NB4 (cell line): Measurements from ENCODE around the gene TECPR1.

ENCODE experiments used
- POLR2A ChIP-seq: IDR thresholded peaks from 2 replicates; pipeline ENCODE4 v1.6.1; 2011; ENCODE audit warnings: mild to moderate bottlenecking; ENCODE audit not compliant: insufficient read length; ENCODE audit errors: extremely low read depth
- TF ChIP-seq, protein P1 (sequence below): IDR thresholded peaks from one replicate; pipeline ENCODE4 v1.5.1; 2012; ENCODE audit warnings: low read depth, low read length
- TF ChIP-seq, protein P2 (sequence below): IDR thresholded peaks from 2 replicates; pipeline ENCODE4 v1.6.1; 2011; ENCODE audit warnings: low read depth, low read length

DNA sequence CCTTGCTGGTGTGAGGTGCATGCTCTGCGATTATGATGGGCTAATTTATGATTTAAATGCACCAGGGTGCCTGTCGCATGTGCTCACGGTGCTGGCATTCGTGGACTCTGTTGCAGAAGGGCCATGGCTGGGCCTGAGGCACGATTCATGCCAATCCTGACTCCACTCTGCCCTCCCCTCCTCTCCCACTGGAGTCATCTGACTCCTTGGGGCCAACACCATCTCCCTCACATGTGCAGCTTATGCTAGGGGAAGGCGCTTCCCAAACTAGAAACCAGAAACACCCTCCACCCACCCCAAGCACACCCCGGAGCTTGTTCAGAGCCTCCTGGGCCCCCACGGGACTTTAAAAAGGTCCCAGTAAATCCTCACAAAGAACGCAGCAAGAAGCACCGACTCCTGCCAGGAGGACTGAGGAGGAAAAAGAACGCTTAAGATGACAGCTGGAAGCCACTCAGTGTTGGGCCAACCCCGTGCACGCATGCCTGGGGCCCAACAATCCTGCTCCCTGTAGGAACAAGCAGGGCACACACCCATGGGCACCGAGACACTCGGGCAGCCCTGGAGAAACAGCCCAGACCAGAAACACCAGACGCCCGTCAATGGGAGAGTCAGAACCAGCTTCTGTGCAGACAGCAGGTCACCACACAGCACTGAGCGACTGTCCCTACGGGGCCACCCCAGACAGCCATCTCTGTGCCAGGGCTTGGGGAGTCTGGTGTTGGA is 43.6 kb upstream of the TECPR1 start:
- TF ChIP-seq, protein P1, sequence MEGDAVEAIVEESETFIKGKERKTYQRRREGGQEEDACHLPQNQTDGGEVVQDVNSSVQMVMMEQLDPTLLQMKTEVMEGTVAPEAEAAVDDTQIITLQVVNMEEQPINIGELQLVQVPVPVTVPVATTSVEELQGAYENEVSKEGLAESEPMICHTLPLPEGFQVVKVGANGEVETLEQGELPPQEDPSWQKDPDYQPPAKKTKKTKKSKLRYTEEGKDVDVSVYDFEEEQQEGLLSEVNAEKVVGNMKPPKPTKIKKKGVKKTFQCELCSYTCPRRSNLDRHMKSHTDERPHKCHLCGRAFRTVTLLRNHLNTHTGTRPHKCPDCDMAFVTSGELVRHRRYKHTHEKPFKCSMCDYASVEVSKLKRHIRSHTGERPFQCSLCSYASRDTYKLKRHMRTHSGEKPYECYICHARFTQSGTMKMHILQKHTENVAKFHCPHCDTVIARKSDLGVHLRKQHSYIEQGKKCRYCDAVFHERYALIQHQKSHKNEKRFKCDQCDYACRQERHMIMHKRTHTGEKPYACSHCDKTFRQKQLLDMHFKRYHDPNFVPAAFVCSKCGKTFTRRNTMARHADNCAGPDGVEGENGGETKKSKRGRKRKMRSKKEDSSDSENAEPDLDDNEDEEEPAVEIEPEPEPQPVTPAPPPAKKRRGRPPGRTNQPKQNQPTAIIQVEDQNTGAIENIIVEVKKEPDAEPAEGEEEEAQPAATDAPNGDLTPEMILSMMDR: no peak
- TF ChIP-seq POLR2A: no peak
- TF ChIP-seq, protein P2, sequence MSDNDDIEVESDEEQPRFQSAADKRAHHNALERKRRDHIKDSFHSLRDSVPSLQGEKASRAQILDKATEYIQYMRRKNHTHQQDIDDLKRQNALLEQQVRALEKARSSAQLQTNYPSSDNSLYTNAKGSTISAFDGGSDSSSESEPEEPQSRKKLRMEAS: no peak
